Ovary (tissue), 9 donors: ENCODE measurements around the gene COX18. TPM values are rescaled to one million over a fixed set of nuclear protein-coding genes. Genes with fewer than 3 reads are reported as not detected.

Experiments
- DNase-seq, 5 donors: peaks; one replicate each; pipeline ENCODE4 v3.0.0-alpha.2; 2019 to 2020
- H3K27ac ChIP-seq, 2 donors: fragments of 200-600 bp; one replicate each; pipeline versions ENCODE4 v1.5.1 to v1.8.0; 2019 to 2022
- H3K27me3 ChIP-seq: fragments of 200-600 bp; one replicate; pipeline ENCODE4 v1.8.0; 2022
- H3K36me3 ChIP-seq: fragments of 200-600 bp; sonication (generic); one replicate; pipeline ENCODE4 v1.5.1; 2019
- H3K4me1 ChIP-seq: one replicate; pipeline ENCODE4 v1.8.1; 2013; ENCODE audit warnings: mild to moderate bottlenecking, moderate library complexity; ENCODE audit not compliant: insufficient read depth
- H3K4me3 ChIP-seq: fragments of 200-600 bp; sonication (generic); one replicate; pipeline ENCODE4 v1.5.1; 2017
- H3K9me3 ChIP-seq, 2 donors: fragments of 200-600 bp in 1 of 2; sonication (generic) in 1 of 2; one replicate each; pipeline versions ENCODE4 v1.5.1 to v1.8.1; 2013 to 2019; ENCODE audit warnings: mild to moderate bottlenecking in 1 of 2, moderate library complexity in 1 of 2
- EP300 ChIP-seq: sonication (generic); formaldehyde crosslinking; IDR thresholded peaks from one replicate; pipeline ENCODE4 v1.6.1; 2017; ENCODE audit warnings: antibody characterized with exemption
- POLR2A ChIP-seq: fragments of 450-650 bp; IDR thresholded peaks from one replicate; pipeline ENCODE4 v1.6.1; 2017; ENCODE audit warnings: antibody characterized with exemption, mild to moderate bottlenecking, moderate library complexity
- WGBS, 3 donors: extraction: QIAGEN DNeasy Blood & Tissue Kit in 1 of 3; methylation state at CpG; one replicate each; pipeline versions ENCODE4 v1.1.5 to v1.1.7; 2013 to 2017; 5-methylcytosine and 5-hydroxymethylcytosine counted together
- intact Hi-C, 4 donors: fragments of 100-400 bp; cut with DNase I; formaldehyde crosslinking; loops; one replicate each; pipeline versions ENCODE4 v1.11.0 to v1.15.1; 2022 to 2023
- polyA plus RNA-seq, 2 donors: library from polyadenylated mRNA; stranded (reverse); fragments of 200-250 nt in 1 of 2; fragments of 350-450 nt in 1 of 2; fragmentation: Illumina TruSeq in 1 of 2; extraction: RNeasy Lipid Tissue Mini Kit (QIAGEN cat#74804) in 1 of 2; gene quantifications; one replicate each; pipeline ENCODE4 v1.2.3, GENCODE V29; 2013 to 2014
- total RNA-seq, 7 donors: library from RNA; depleted of rRNA in 2 of 7; stranded (reverse); fragments of >200 nt in 2 of 7; fragmentation: NEBNext Ultra II Directional in 3 of 7; extraction: Animal tissue kit (Norgen Biotek cat#: 25700) in 3 of 7; gene quantifications; one replicate each; pipeline versions ENCODE4 v1.1.0 to v1.2.4, GENCODE V29; 2016 to 2023
- TF ChIP-seq, protein P1 (sequence below), 3 donors: fragments of 450-650 bp in 2 of 3; fragments of 200-600 bp in 1 of 3; IDR thresholded peaks; one replicate each; pipeline versions ENCODE4 v1.5.1 to v1.8.0; 2016 to 2022; ENCODE audit warnings: antibody characterized with exemption in 3 of 3, mild to moderate bottlenecking in 1 of 3
- donor health status: DM: no; HTN: no; CAD: no; lungs with moderate emphysema.
- donor health status: DM: no; HTN: no; CAD: no.
- donor health status: Bipolar disorder and iron deficiency.
- donor health status: DM: yes; HTN: yes; CAD: no.
- donor health status: DM: no; HTN: no; CAD: no.
- donor health status: DM: yes; HTN: yes; CAD: no.

The COX18 gene
- total and polyA plus RNA-seq, 9 donors = 9.9 to 18.2 (median 12.3) TPM

GRCh38 chr4:73018595-73018994, 50.9 kb downstream of the COX18 start:
- H3K4me1 ChIP-seq = no peaks in the 10 kb centered on the region
- no peaks in the 10 kb centered on the region for H3K36me3 ChIP-seq
- TF ChIP-seq POLR2A = no peak
- no peak for TF ChIP-seq EP300
- TF ChIP-seq, protein P1, sequence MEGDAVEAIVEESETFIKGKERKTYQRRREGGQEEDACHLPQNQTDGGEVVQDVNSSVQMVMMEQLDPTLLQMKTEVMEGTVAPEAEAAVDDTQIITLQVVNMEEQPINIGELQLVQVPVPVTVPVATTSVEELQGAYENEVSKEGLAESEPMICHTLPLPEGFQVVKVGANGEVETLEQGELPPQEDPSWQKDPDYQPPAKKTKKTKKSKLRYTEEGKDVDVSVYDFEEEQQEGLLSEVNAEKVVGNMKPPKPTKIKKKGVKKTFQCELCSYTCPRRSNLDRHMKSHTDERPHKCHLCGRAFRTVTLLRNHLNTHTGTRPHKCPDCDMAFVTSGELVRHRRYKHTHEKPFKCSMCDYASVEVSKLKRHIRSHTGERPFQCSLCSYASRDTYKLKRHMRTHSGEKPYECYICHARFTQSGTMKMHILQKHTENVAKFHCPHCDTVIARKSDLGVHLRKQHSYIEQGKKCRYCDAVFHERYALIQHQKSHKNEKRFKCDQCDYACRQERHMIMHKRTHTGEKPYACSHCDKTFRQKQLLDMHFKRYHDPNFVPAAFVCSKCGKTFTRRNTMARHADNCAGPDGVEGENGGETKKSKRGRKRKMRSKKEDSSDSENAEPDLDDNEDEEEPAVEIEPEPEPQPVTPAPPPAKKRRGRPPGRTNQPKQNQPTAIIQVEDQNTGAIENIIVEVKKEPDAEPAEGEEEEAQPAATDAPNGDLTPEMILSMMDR (IDR thresholded peaks at IDR 0.05) = no peak
- 92 to 97% (median 94%) methylated on average over 6 of the region's 6 CpGs for WGBS, 3 donors
- no peak overlapping the region for H3K4me3 ChIP-seq
- intact Hi-C loops = loop anchor here in 2 of 4 donors (5.0 to 10.0 kb wide), 3 partner anchors 304 to 724 kb away; no protein-coding TSS in a partner anchor
- H3K27ac ChIP-seq = no peak overlapping the region
- peaks cover 3% of the 10 kb centered on the region for H3K27me3 ChIP-seq
- no peaks in the 10 kb centered on the region for H3K9me3 ChIP-seq
- no peak for DNase-seq

DNA sequence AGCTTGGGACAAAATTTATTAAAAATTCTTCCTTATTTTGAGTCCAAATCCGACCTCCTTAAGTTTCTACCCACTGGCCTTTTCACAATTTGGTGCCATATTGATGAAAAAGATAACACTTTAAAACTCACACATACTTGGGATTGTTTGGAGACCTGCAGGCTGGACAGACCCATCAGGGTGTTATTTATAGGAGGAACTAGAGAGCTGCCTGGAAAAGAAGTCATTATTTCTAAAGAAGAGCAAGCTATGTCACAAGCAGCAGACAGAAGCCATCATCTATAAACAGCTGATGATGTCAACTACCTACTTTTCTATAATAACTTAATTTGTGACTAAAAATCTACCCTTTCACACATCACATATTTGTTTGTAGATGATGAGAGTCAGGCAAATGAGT, 56.2 kb downstream of the COX18 start:
- Histone ChIP-seq H3K4me1 (no peaks in the 10 kb centered on the region), H3K27me3 (peaks cover 3% of the 10 kb centered on the region), H3K27ac (no peak overlapping the region), H3K36me3 (no peaks in the 10 kb centered on the region), H3K4me3 (no peak overlapping the region), H3K9me3 (no peaks in the 10 kb centered on the region)
- intact Hi-C loops = loop anchor here in 2 of 4 donors (10.0 kb wide), 2 partner anchors 299 to 719 kb away; no protein-coding TSS in a partner anchor
- DNase-seq = no peak
- 75 to 85% (median 76%) methylated on average over 1 of the region's 1 CpG for WGBS, 3 donors
- TF ChIP-seq POLR2A (no peak), EP300 (no peak)
- TF ChIP-seq, protein P1 (IDR thresholded peaks at IDR 0.05) = no peak

- TF ChIP-seq, protein P1 (IDR thresholded peaks at IDR 0.05) = no peak
- no peak for TF ChIP-seq EP300
- TF ChIP-seq POLR2A = no peak
- H3K9me3 ChIP-seq = no peaks in the 10 kb centered on the region
- no peak overlapping the region for H3K27ac ChIP-seq
- intact Hi-C loops = loop anchor here in 2 of 4 donors (10.0 kb wide), 2 partner anchors 298 to 718 kb away; no protein-coding TSS in a partner anchor
- H3K4me3 ChIP-seq = no peak overlapping the region
- DNase-seq = no peak
- 89 to 96% (median 91%) methylated on average over 4 of the region's 4 CpGs for WGBS, 3 donors
- H3K36me3 ChIP-seq = no peaks in the 10 kb centered on the region
- H3K4me1 ChIP-seq = no peaks in the 10 kb centered on the region
- peaks cover 3% of the 10 kb centered on the region for H3K27me3 ChIP-seq
Observed at GRCh38 chr4:73012673-73013072, 56.8 kb downstream of the COX18 start.

DNA sequence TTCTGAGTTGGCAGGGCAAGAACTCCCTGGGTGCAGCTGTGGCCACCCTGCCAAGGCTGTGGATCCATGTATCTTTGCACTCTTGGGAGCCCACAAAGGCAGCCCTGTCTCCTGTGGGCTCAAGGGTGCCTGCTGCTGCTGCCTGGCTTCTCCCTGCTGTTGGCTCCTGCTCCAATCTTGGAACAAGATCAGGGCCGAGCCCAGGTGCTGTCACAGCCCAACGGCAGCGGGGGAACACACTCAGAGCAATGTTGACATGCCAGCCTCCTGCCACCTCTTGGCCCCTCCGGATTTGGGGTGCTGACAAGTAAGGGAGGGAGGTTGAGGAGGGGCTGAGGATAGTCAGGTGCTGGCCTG, 57.9 kb downstream of the COX18 start:
- Histone ChIP-seq H3K27me3 (peaks cover 3% of the 10 kb centered on the region), H3K27ac (no peak overlapping the region), H3K4me1 (no peaks in the 10 kb centered on the region), H3K36me3 (no peaks in the 10 kb centered on the region), H3K4me3 (no peak overlapping the region), H3K9me3 (no peaks in the 10 kb centered on the region)
- DNase-seq = no peak
- 84 to 91% (median 85%) methylated on average over 4 of the region's 4 CpGs for WGBS, 3 donors
- TF ChIP-seq POLR2A (no peak), EP300 (no peak)
- TF ChIP-seq, protein P1 (IDR thresholded peaks at IDR 0.05) = no peak
- intact Hi-C loops = loop anchor here in 2 of 4 donors (10.0 kb wide), 2 partner anchors 297 to 717 kb away; no protein-coding TSS in a partner anchor
